ENCODE measurements around the gene MTCL1. TPM values are rescaled to one million over a fixed set of nuclear protein-coding genes. Genes with fewer than 3 reads are reported as not detected.

Gene MTCL1
- total RNA-seq (ENCODE audit: low replicate concordance), result 26.7 and 68.1 TPM in 2 replicates

DNA sequence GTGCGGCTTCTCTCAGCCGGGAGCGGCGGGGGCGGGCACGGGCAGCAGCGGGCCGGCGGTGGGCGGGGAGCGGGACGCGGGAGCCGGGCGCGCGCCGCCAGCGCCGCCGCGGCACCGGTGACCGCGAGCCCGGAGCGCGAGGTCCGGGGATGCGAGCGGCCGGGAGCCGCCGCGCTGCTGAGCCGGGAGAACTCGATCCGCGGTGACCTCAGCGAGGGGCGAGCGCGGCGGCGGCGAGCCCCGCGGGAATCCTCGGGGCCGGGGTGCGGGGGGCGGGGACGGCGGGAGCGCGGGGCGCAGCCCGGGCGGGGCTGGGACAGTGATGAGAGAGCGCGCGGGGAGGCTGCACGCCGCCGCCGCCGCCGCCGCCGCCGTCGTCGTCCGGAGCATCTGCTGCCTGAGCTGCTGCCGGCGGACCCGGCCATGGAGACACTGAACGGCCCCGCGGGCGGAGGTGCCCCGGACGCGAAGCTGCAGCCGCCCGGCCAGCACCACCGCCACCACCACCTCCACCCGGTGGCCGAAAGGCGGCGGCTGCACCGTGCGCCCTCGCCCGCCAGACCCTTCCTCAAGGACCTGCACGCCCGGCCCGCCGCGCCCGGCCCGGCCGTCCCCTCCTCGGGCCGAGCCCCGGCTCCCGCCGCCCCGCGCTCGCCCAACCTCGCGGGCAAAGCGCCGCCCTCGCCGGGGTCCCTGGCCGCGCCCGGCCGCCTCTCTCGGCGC is at the start of gene MTCL1:
Gene MTCL1 (plus strand): TSS at position 319 of the 723 bp plus-strand sequence. CDS start 105 bp downstream, at position 424.

Other genes with a start within 250 kb of the MTCL1 start
- gene RAB12, start 96.1 kb upstream of the MTCL1 start, total RNA-seq (ENCODE audit: low replicate concordance), result 44.5 and 49.5 TPM in 2 replicates

Measured in smooth muscle cell of the coronary artery (primary cell).